Natural killer cell (primary cell): ENCODE results near the gene TAPBP. TPM values are rescaled to one million over a fixed set of nuclear protein-coding genes. Genes with fewer than 3 reads are reported as not detected.

Experiments
- ATAC-seq, 3 donors: fragments of 150-1000 bp in 2 of 3; fragments of 200-7000 bp in 1 of 3; cut with Tn5 transposase; 1 replicate in 1 of 3; 2 replicates in 2 of 3; pipeline ENCODE4 v1.10.0; 2021; ENCODE audit warnings: mild to moderate bottlenecking in 2 of 3, moderate library complexity in 2 of 3
- DNase-seq, 2 donors: peaks; one replicate each; pipeline versions ENCODE4 v3.0.0 to v3.0.0-alpha.2; 2013 to 2021; ENCODE audit warnings: mixed read lengths in 1 of 2
- H3K27ac ChIP-seq: one replicate; pipeline ENCODE4 v1.5.1; 2013; ENCODE audit warnings: mild to moderate bottlenecking, low read length
- H3K27me3 ChIP-seq: one replicate; pipeline ENCODE4 v1.6.1; 2013; ENCODE audit warnings: low read length; ENCODE audit not compliant: control insufficient read depth, insufficient read depth
- H3K36me3 ChIP-seq: one replicate; pipeline ENCODE4 v1.6.1; 2013; ENCODE audit warnings: low read length; ENCODE audit not compliant: control insufficient read depth, insufficient read depth
- H3K4me1 ChIP-seq: one replicate; pipeline ENCODE4 v1.6.1; 2013; ENCODE audit warnings: low read length; ENCODE audit not compliant: control insufficient read depth, insufficient read depth
- H3K4me3 ChIP-seq: one replicate; pipeline ENCODE4 v1.5.1; 2013; ENCODE audit warnings: low read length
- H3K9me3 ChIP-seq: one replicate; pipeline ENCODE4 v1.6.1; 2013; ENCODE audit warnings: low read length; ENCODE audit not compliant: control insufficient read depth, insufficient read depth
- H3K27ac Mint-ChIP-seq, 2 donors: one replicate each; pipeline ENCODE4 v1.8.0; 2022; ENCODE audit warnings: mild to moderate bottlenecking in 2 of 2, mixed read lengths in 2 of 2, moderate library complexity in 1 of 2
- H3K27me3 Mint-ChIP-seq, 2 donors: one replicate each; pipeline ENCODE4 v1.8.0; 2022; ENCODE audit warnings: low read depth in 2 of 2, mixed read lengths in 2 of 2
- H3K36me3 Mint-ChIP-seq: one replicate; pipeline ENCODE4 v1.8.0; 2022; ENCODE audit warnings: mixed read lengths
- H3K4me1 Mint-ChIP-seq, 2 donors: one replicate each; pipeline ENCODE4 v1.8.0; 2022; ENCODE audit warnings: mixed read lengths in 2 of 2
- H3K4me3 Mint-ChIP-seq: one replicate; pipeline ENCODE4 v1.8.0; 2022; ENCODE audit warnings: mild to moderate bottlenecking, moderate library complexity, mixed read lengths
- H3K9me3 Mint-ChIP-seq, 2 donors: one replicate each; pipeline ENCODE4 v1.8.0; 2022; ENCODE audit warnings: mixed read lengths in 2 of 2
- CTCF ChIP-seq: fragments of 200-600 bp; IDR thresholded peaks from one replicate; pipeline ENCODE4 v1.8.0; 2022; ENCODE audit warnings: antibody characterized with exemption
- WGBS: methylation state at CpG from one replicate; pipeline ENCODE4 v1.1.7; 2013; ENCODE audit warnings: missing lambda C conversion rate; ENCODE audit not compliant: insufficient coverage; 5-methylcytosine and 5-hydroxymethylcytosine counted together
- intact Hi-C: fragments of 100-400 bp; cut with micrococcal nuclease; formaldehyde crosslinking; loops from one replicate; pipeline ENCODE4 v1.14.2; 2022
- total RNA-seq, 4 donors: library from RNA; stranded (reverse); fragments of 120-200 nt in 1 of 4; gene quantifications; one replicate each; pipeline versions ENCODE4 v1.2.3 to v1.2.4, GENCODE V29; 2013 to 2022

TAPBP gene
- total RNA-seq, 3 donors from 2014 or later (not counting 1 experiment from before 2014, with no cell fraction given), result 404 to 457 (median 446) TPM

DNA sequence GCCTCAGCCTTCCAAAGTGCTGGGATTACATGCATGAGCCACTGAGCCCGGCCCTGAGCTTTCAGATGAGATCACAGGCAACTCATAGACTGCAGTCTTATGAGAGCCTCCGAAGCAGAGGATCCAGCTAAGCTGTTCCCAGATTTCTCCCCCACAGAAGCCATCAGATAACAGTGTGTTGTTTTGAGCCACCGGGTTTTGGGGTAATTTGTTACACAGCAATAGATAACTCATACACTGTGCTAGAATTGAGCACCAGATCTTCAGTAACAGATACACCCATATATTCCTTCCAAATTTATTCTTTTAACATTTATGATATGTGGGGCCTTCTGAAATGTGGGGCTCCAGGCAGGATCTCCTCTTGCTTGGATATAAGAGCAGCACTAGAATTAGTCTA, 22.6 kb upstream of the TAPBP start:
- Mint-ChIP-seq H3K27ac (no peak overlapping the region), H3K27me3 (no peaks in the 10 kb centered on the region), H3K4me3 (no peak overlapping the region), H3K36me3 (no peaks in the 10 kb centered on the region), H3K9me3 (no peaks in the 10 kb centered on the region), H3K4me1 (peaks cover 0 to 4% of the 10 kb centered on the region in 2 donors)
- Histone ChIP-seq H3K27ac (no peak overlapping the region), H3K27me3 (no peaks in the 10 kb centered on the region), H3K9me3 (no peaks in the 10 kb centered on the region), H3K4me3 (no peak overlapping the region), H3K36me3 (no peaks in the 10 kb centered on the region), H3K4me1 (peaks cover 3% of the 10 kb centered on the region)
- DNase-seq (no peak), ATAC-seq (no peak)
- TF ChIP-seq CTCF, result no peak
- intact Hi-C loops, result no loop called here
- 97% methylated on average over 3 of the region's 3 CpGs for WGBS

GRCh38 chr6:33335916-33336315, 22.0 kb upstream of the TAPBP start:
- TF ChIP-seq CTCF, result no peak
- no peaks in the 10 kb centered on the region for H3K36me3 Mint-ChIP-seq
- ATAC-seq, result no peak
- DNase-seq, result no peak
- Histone ChIP-seq H3K9me3 (no peaks in the 10 kb centered on the region), H3K4me1 (peaks cover 3% of the 10 kb centered on the region), H3K36me3 (no peaks in the 10 kb centered on the region), H3K27ac (no peak overlapping the region), H3K4me3 (no peak overlapping the region), H3K27me3 (no peaks in the 10 kb centered on the region)
- H3K4me3 Mint-ChIP-seq, result no peak overlapping the region
- intact Hi-C loops, result no loop called here
- H3K9me3 Mint-ChIP-seq, result no peaks in the 10 kb centered on the region
- H3K27me3 Mint-ChIP-seq, result no peaks in the 10 kb centered on the region
- peaks cover 0 to 4% of the 10 kb centered on the region in 2 donors for H3K4me1 Mint-ChIP-seq
- H3K27ac Mint-ChIP-seq, result no peak overlapping the region
- 87% methylated on average over 4 of the region's 4 CpGs for WGBS

DNA sequence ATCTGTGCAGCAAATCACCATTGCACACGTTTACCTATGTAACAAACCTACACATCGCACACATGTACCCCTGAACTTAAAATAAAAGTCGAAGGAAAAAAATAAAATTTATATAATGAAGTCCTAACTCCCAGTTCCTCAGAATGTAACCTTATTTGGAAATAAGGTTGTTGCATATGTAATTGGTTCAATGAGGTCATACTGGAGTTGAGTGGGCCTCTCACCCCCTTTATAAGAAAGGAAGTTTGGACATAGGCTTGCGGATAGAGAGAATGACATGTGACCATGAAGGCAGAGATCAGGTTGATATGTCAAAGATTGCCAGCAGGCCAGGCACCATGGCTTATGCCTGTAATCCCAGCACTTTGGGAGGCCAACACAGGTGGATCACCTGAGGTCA, 19.8 kb upstream of the TAPBP start:
- no peaks in the 10 kb centered on the region for H3K27me3 ChIP-seq
- no peaks in the 10 kb centered on the region for H3K27me3 Mint-ChIP-seq
- H3K36me3 Mint-ChIP-seq, result no peaks in the 10 kb centered on the region
- 94% methylated on average over 1 of the region's 4 CpGs for WGBS
- TF ChIP-seq CTCF, result no peak
- H3K27ac Mint-ChIP-seq, result no peak overlapping the region
- H3K4me1 Mint-ChIP-seq, result peaks cover 0 to 4% of the 10 kb centered on the region in 2 donors
- H3K9me3 Mint-ChIP-seq, result no peaks in the 10 kb centered on the region
- intact Hi-C loops, result no loop called here
- no peaks in the 10 kb centered on the region for H3K9me3 ChIP-seq
- H3K4me3 Mint-ChIP-seq, result no peak overlapping the region
- no peaks in the 10 kb centered on the region for H3K36me3 ChIP-seq
- no peak overlapping the region for H3K4me3 ChIP-seq
- peaks cover 3% of the 10 kb centered on the region for H3K4me1 ChIP-seq
- no peak for ATAC-seq
- no peak for DNase-seq
- H3K27ac ChIP-seq, result no peak overlapping the region

GRCh38 chr6:33330736-33331135, 16.9 kb upstream of the TAPBP start:
- Histone ChIP-seq H3K36me3 (no peaks in the 10 kb centered on the region), H3K4me3 (no peak overlapping the region), H3K27ac (no peak overlapping the region), H3K9me3 (no peaks in the 10 kb centered on the region), H3K4me1 (peaks cover 3% of the 10 kb centered on the region), H3K27me3 (no peaks in the 10 kb centered on the region)
- intact Hi-C loops, result no loop called here
- 67% methylated on average over 9 of the region's 10 CpGs for WGBS
- Mint-ChIP-seq H3K9me3 (no peaks in the 10 kb centered on the region), H3K4me1 (peaks cover 0 to 4% of the 10 kb centered on the region in 2 donors), H3K27ac (no peak overlapping the region), H3K27me3 (no peaks in the 10 kb centered on the region), H3K4me3 (no peak overlapping the region), H3K36me3 (no peaks in the 10 kb centered on the region)
- DNase-seq (no peak), ATAC-seq (no peak)
- TF ChIP-seq CTCF, result no peak
